Astrocyte (in vitro differentiated cells and primary cell): ENCODE results near the gene WIF1.

Source experiments
- CTCF ChIP-seq: IDR thresholded peaks from 2 replicates; pipeline ENCODE4 v1.5.1; 2011; ENCODE audit warnings: low read depth, mild to moderate bottlenecking, inconsistent platforms, low read length, moderate library complexity; ENCODE audit not compliant: insufficient read depth
- EZH2 ChIP-seq: IDR thresholded peaks from 2 replicates; pipeline ENCODE4 v1.6.1; 2012; ENCODE audit warnings: mild to moderate bottlenecking, low read length, inconsistent platforms; ENCODE audit not compliant: insufficient read depth

- no peak for TF ChIP-seq CTCF
- TF ChIP-seq EZH2, result no peak
These were observed 105.3 kb downstream of the WIF1 start for GRCh38 chr12:65015850-65016249.
